Lung (tissue), 12 donors: ENCODE results near the gene DNM2. TPM values are rescaled to one million over a fixed set of nuclear protein-coding genes. Genes with fewer than 3 reads are reported as not detected.

Experiments
- ATAC-seq: fragments of 200-7000 bp; cut with Tn5 transposase; one replicate; pipeline ENCODE4 v1.9.1; 2020; ENCODE audit warnings: moderate number of reproducible peaks; ENCODE audit not compliant: insufficient read depth, low FRiP score
- DNase-seq, 3 donors: peaks; one replicate each; pipeline ENCODE4 v3.0.0-alpha.2; 2013 to 2017
- H3K27ac ChIP-seq, 2 donors: one replicate each; pipeline ENCODE4 v1.5.1; 2013; ENCODE audit warnings: mild to moderate bottlenecking in 2 of 2, moderate library complexity in 2 of 2, control low read depth in 1 of 2, inconsistent platforms in 1 of 2, low read depth in 1 of 2, low read length in 1 of 2
- H3K27me3 ChIP-seq, 3 donors: one replicate each; pipeline ENCODE4 v1.5.1; 2013; ENCODE audit warnings: low read length in 2 of 3; ENCODE audit not compliant: control insufficient read depth in 3 of 3, insufficient read depth in 3 of 3
- H3K36me3 ChIP-seq, 4 donors: one replicate each; pipeline ENCODE4 v1.5.1; 2013; ENCODE audit warnings: low read length in 4 of 4, mild to moderate bottlenecking in 1 of 4, moderate library complexity in 1 of 4; ENCODE audit not compliant: control insufficient read depth in 4 of 4, insufficient read depth in 4 of 4
- H3K4me1 ChIP-seq, 5 donors: one replicate each; pipeline ENCODE4 v1.5.1; 2013; ENCODE audit warnings: low read length in 5 of 5, mild to moderate bottlenecking in 2 of 5, moderate library complexity in 1 of 5; ENCODE audit not compliant: control insufficient read depth in 5 of 5, insufficient read depth in 5 of 5
- H3K4me3 ChIP-seq: one replicate; pipeline ENCODE4 v1.5.1; 2013; ENCODE audit warnings: mild to moderate bottlenecking, control low read depth, moderate library complexity
- H3K9ac ChIP-seq, 2 donors: one replicate each; pipeline ENCODE4 v1.5.1; 2013; ENCODE audit warnings: low read length in 2 of 2, control low read depth in 1 of 2; ENCODE audit not compliant: insufficient read depth in 1 of 2
- H3K9me3 ChIP-seq, 4 donors: one replicate each; pipeline ENCODE4 v1.5.1; 2013; ENCODE audit warnings: low read length in 3 of 4, mild to moderate bottlenecking in 1 of 4, moderate library complexity in 1 of 4; ENCODE audit not compliant: control insufficient read depth in 4 of 4, insufficient read depth in 3 of 4
- WGBS, 2 donors: extraction: QIAGEN DNeasy Blood & Tissue Kit; methylation state at CpG; one replicate each; pipeline ENCODE4 v1.1.7; 2013; 5-methylcytosine and 5-hydroxymethylcytosine counted together
- polyA plus RNA-seq, 2 donors: library from polyadenylated mRNA; stranded (reverse); fragments of 200-250 nt; gene quantifications; one replicate each; pipeline ENCODE4 v1.2.1, GENCODE V29; 2013
- total RNA-seq, 2 donors: library from RNA; depleted of rRNA in 1 of 2; stranded (reverse); fragments of >200 nt in 1 of 2; gene quantifications; one replicate each; pipeline ENCODE4 v1.2.1, GENCODE V29; 2014 to 2021
- TF ChIP-seq, protein P1 (sequence below): IDR thresholded peaks from 2 replicates; pipeline ENCODE4 v1.5.1; 2012; ENCODE audit warnings: mild to moderate bottlenecking; ENCODE audit errors: control extremely low read depth, extremely low read depth
- donor health status: control.
- donor health status: control.
- donor health status: Bipolar disorder and iron deficiency.
- donor health status: healthy.
- donor health status: DM: yes; HTN: yes; CAD: no.

Gene DNM2
- total and polyA plus RNA-seq, 4 donors: 172 to 277 (median 204) TPM

DNA sequence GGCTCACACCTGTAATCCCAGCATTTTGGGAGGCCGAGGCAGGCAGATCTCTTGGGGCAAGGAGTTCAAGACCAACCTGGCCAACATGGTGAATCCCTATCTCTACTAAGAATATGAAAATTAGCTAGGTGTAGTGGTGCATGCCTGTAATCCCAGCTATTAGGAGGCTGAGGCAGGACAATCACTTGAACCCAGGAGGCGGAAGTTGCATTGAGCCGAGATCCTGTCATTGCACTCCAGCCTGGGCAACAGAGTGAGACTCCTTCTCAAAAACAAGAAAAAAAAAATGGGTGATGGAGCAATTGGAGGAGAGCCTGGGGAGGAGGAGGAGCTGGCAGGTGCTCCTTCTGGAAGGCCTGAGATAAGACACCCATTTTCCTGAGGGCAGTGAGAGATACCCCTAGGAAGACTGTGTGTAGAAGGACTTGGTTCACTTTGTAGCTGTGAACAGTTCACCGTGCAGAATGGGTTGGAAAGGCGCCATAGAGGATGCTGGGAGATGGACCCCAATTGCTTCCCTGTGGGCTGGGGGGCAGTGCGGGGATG lies 144.8 kb downstream of the DNM2 start:
- 78 to 84% methylated on average over 6 of the region's 6 CpGs for WGBS, 2 donors
- ATAC-seq: no peak
- Histone ChIP-seq H3K36me3 (no peaks in the 10 kb centered on the region), H3K9ac (peak overlapping the region in 1 of 2 donors; percentile 23), H3K4me1 (peaks cover 0 to 3% (median 0%) of the 10 kb centered on the region in 5 donors), H3K4me3 (no peak overlapping the region), H3K27me3 (no peaks in the 10 kb centered on the region), H3K9me3 (no peaks in the 10 kb centered on the region), H3K27ac (peak overlapping the region in 1 of 2 donors; percentile 61)
- no peak for DNase-seq
- TF ChIP-seq, protein P1, sequence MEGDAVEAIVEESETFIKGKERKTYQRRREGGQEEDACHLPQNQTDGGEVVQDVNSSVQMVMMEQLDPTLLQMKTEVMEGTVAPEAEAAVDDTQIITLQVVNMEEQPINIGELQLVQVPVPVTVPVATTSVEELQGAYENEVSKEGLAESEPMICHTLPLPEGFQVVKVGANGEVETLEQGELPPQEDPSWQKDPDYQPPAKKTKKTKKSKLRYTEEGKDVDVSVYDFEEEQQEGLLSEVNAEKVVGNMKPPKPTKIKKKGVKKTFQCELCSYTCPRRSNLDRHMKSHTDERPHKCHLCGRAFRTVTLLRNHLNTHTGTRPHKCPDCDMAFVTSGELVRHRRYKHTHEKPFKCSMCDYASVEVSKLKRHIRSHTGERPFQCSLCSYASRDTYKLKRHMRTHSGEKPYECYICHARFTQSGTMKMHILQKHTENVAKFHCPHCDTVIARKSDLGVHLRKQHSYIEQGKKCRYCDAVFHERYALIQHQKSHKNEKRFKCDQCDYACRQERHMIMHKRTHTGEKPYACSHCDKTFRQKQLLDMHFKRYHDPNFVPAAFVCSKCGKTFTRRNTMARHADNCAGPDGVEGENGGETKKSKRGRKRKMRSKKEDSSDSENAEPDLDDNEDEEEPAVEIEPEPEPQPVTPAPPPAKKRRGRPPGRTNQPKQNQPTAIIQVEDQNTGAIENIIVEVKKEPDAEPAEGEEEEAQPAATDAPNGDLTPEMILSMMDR: no peak

DNA sequence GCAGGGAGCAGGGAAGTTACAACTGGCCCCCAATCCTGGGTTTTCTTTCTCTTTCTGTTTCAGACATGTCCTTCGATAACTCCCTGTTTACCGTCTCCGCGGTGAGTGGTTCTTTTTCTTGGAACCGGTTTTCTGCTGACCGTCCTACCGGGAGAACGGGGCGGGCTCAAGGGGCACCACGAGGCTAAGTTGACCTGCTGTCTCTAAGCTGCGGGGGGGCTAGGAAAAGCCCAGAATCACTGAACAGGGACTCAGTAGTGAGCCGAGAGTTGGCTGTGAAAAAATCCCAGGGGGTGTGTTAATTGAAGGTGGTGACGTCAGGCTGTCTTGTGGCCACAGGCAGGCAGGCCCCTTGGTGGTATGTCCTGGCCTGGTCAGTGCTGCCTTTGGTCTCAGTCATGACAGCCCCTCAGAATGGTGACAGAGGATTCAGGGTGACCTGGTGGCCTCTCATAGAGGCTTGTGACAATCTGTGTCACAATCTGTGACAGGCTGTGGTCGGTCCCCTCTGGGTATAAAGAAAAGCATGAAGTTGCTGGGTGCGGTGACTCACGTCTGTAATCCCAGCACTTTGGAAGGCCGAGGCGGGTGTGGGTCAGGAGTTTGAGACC lies 145.3 kb downstream of the DNM2 start:
- Histone ChIP-seq H3K9ac (no peak overlapping the region), H3K4me3 (no peak overlapping the region)
- WGBS, 2 donors: 63 to 82% methylated on average over 18 of the region's 18 CpGs

DNA sequence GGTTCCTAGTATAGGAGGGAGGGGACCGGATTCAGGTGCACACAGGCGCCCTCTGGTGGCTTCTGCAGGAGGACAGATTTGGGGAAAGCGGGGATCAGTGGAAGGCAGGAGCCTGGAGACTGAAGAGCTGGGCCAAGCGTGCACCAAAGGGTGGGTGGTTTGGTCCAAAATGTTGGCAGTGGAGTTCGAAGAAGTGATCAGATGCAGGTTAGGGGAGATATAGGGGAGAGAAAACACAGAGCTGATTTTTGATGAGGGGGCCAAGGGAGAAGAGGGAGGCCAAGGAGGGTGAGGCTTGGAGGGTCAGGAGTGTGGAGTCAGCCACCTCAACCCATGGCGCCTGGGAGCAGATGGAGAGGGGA lies 146.6 kb downstream of the DNM2 start:
- H3K27ac ChIP-seq: no peak overlapping the region
- peaks cover 0 to 3% (median 0%) of the 10 kb centered on the region in 5 donors for H3K4me1 ChIP-seq
- DNase-seq (peak; percentile 82 to 86 (median 83)), ATAC-seq (peak; percentile 78)
- H3K27me3 ChIP-seq: no peaks in the 10 kb centered on the region
- H3K9me3 ChIP-seq: no peaks in the 10 kb centered on the region
- no peak overlapping the region for H3K4me3 ChIP-seq
- H3K36me3 ChIP-seq: no peaks in the 10 kb centered on the region
- H3K9ac ChIP-seq: no peak overlapping the region
- TF ChIP-seq, protein P1: peak; percentile 74
- WGBS, 2 donors: 16 to 26% methylated on average over 6 of the region's 6 CpGs

More for the DNA sequence above, 145.3 kb downstream of the DNM2 start:
- Histone ChIP-seq H3K27ac (peak overlapping the region in 1 of 2 donors; percentile 61), H3K4me1 (peaks cover 0 to 3% (median 0%) of the 10 kb centered on the region in 5 donors), H3K9me3 (no peaks in the 10 kb centered on the region), H3K27me3 (no peaks in the 10 kb centered on the region), H3K36me3 (no peaks in the 10 kb centered on the region)
- TF ChIP-seq, protein P1: no peak
- DNase-seq: peak; percentile 44 to 77 (median 64)
- ATAC-seq: no peak

DNA sequence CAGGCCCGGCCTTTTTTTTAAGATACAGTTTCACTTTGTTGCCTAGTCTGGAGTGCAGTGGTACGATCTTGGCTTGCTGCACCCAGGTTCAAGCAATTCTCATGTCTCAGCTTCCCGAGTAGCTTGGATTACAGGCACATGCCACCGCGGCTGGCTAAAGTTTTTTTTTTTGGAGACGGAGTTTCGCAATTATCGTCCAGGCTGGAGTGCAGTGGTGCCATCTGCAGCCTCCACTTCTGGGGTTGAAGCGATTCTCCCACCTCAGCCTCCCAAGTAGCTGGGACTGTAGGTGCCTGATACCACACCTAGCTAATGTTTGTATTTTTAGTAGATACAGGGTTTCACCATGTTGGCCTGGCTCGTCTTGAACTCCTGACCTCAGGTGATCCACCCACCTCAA lies 148.6 kb downstream of the DNM2 start:
- no peaks in the 10 kb centered on the region for H3K36me3 ChIP-seq
- H3K4me1 ChIP-seq: peaks cover 0 to 3% (median 0%) of the 10 kb centered on the region in 5 donors
- H3K27ac ChIP-seq: no peak overlapping the region
- no peak overlapping the region for H3K4me3 ChIP-seq
- no peaks in the 10 kb centered on the region for H3K9me3 ChIP-seq
- 80% methylated on average over 10 of the region's 10 CpGs for WGBS, 2 donors
- H3K9ac ChIP-seq: no peak overlapping the region
- TF ChIP-seq, protein P1: no peak
- ATAC-seq: no peak
- H3K27me3 ChIP-seq: no peaks in the 10 kb centered on the region
- DNase-seq: no peak
